HG02571 (cell line): Measurements from ENCODE around the gene KRTCAP2.

Source experiments
- ATAC-seq: cut with Tn5 transposase; IDR thresholded peaks from one replicate; pipeline ENCODE4 v1.9.1; 2021; ENCODE audit warnings: mild to moderate bottlenecking, moderate library complexity; ENCODE audit not compliant: unreplicated experiment

The KRTCAP2 gene

GRCh38 chr1:155120253-155120652 lies 52.9 kb downstream of the KRTCAP2 start:
- ATAC-seq = no peak
